Activated naive CD8-positive, alpha-beta T cell (primary cell): Measurements from ENCODE around the gene MXD4.

Source experiments
- H3K27ac Mint-ChIP-seq: one replicate; pipeline ENCODE4 v1.8.0; 2021; ENCODE audit warnings: mixed read lengths
- H3K27me3 Mint-ChIP-seq: one replicate; pipeline ENCODE4 v1.8.0; 2021; ENCODE audit warnings: mixed read lengths
- H3K36me3 Mint-ChIP-seq: one replicate; pipeline ENCODE4 v1.8.0; 2021; ENCODE audit warnings: mixed read lengths
- H3K4me1 Mint-ChIP-seq: one replicate; pipeline ENCODE4 v1.8.0; 2021; ENCODE audit warnings: low read depth, mixed read lengths
- H3K4me3 Mint-ChIP-seq: one replicate; pipeline ENCODE4 v1.8.0; 2021; ENCODE audit warnings: mild to moderate bottlenecking, mixed read lengths
- H3K9me3 Mint-ChIP-seq: one replicate; pipeline ENCODE4 v1.8.0; 2021; ENCODE audit warnings: low read depth, mixed read lengths

MXD4 gene

DNA sequence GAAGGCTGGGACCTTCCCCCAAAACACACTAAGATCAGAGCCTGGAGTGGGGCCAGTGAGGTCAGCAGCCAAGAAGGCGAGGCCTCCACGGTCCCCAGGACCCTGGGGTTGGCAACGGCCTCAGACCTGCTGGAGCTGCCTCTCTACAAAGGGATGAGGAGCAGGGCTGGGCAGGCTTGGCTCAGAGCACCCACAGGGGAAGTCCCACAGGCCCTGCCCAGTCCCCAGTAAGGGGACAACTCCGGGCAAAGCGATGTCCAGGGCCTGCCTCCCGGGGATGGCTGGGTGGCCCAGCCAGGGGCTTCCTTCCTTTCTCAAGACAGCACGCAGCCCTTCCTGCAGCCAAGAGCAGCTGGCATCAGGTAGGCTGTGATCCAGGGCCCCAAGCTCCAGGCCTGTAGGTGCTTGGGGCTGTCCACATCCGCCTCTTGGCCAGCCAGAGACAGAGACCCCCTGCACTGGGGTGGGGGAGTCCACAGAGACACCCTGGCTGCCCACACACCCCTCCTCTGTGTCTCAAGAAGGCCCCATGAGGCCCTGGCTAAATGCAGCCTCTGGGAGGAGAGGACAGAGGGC, 5.7 kb downstream of the MXD4 start:
- Mint-ChIP-seq H3K4me1 (no peaks in the 10 kb centered on the region), H3K4me3 (no peak overlapping the region), H3K9me3 (no peaks in the 10 kb centered on the region), H3K36me3 (no peaks in the 10 kb centered on the region), H3K27ac (no peak overlapping the region), H3K27me3 (no peaks in the 10 kb centered on the region)

DNA sequence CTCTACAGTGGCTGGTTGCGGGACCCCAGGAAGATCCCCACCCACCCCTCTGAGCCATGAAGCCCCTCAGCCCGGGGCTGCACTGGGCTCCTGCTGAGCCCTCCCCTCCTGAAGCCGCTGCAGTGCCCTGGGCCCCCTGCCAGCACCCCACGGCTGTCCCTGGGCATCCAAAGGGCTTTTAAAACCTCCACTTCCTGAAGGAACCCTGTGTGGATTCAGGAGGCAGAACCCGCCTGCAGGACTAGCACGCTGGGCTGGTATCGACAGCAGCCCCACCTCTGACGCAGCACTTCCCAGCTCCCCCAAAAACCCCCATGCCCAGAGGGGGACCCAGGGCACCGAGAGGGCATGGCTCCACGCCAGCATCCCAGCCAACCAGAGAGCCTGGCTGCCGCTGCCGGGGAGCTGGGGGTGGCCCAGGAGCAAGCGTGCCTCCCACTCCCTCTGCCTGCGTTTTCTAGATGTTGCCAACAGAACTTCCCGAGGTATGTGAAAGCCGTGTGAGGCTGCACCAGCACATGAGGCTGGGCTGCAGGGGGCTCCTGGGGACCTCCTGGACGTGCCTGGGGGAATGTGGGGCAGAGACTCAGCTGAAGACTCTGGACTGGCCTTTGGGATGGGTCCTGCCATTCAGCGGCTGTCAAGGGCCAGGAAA, 6.3 kb downstream of the MXD4 start:
- H3K27me3 Mint-ChIP-seq: no peaks in the 10 kb centered on the region
- H3K4me1 Mint-ChIP-seq: no peaks in the 10 kb centered on the region
- no peak overlapping the region for H3K4me3 Mint-ChIP-seq
- no peaks in the 10 kb centered on the region for H3K9me3 Mint-ChIP-seq
- no peak overlapping the region for H3K27ac Mint-ChIP-seq
- no peaks in the 10 kb centered on the region for H3K36me3 Mint-ChIP-seq

DNA sequence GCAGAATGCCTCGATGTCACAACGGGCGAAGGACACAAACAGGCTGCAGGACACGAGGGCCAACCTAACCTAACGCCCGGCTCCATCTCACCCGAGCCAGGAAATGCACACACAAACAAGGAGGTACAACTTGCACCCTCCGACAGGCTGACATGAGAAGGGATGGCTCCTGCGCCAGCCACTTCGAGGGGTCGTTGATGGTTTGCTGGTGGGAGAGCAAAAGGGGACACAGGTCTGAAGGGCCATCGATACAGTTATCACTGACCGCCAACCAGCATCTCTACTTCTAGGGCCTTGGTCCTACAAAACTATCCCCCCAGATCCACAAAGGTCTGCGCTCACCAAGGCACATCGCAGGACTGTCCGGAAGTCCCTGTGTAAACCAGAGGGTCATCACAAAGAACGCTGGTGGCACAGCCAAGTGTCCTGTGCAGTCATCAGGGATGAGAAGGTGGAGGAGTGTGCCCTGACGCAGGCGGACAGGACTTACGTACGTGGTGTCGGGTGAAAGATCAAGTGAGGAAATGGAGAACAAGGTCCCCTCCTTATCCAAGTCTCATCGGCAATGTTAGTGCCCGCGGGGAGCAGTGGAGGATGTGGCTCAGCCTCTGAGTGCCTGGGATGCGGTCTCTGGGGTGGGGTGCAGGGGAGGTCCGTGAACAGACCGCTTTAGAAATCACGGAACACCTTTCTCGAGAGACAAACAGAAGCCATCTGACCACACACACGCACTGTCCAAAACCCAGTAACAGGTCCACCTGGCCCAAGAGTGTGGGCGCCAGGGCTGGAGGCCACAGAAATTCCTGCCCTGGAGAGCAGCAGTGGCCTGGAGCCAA, 7.0 kb downstream of the MXD4 start:
- Mint-ChIP-seq H3K27me3 (no peaks in the 10 kb centered on the region), H3K4me3 (no peak overlapping the region), H3K36me3 (no peaks in the 10 kb centered on the region), H3K9me3 (no peaks in the 10 kb centered on the region), H3K27ac (no peak overlapping the region), H3K4me1 (no peaks in the 10 kb centered on the region)

DNA sequence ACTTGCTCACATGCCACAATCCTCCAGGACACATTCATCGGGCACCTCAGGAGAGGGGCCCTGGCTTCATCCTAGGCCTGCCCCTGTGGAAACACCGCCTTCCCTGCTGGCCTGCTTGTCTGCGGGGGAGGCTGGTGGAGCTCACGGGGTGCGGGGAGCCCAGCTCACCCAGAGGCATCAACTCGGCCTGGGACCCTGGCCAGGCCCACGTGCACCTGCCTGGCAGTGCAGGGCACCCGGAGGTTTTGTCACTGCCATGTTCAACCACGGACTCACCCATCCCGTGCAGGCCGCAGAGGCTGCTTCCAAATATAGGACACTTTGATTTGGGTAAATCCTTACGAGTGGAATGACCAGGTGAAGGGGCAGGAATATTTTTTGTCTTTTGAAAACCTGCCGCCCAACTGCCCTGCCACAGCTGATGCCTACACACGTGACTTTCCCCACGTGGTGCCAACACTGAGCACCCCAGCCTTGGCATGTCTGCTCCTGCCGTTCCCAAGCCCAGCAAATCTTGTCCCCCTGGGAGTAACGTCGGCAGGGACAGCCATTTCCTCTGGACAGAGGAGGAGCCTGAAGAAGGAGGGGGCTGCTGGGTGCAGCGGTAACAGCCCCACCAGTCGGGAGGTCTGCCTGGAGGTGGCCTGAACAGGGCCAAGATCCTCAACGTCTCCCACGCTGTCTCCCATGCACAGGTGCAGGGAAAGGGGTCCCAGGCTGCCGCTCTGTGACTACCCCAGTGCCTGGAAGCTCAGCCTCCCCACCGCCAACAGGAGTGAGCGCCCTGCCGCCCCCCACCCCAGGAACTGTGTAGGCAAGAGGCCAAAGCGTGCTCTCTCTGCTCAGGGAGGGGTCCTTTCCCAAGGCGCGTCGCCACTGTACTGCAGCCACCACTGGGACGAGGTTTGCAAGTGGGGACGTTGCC, 8.5 kb downstream of the MXD4 start:
- no peaks in the 10 kb centered on the region for H3K36me3 Mint-ChIP-seq
- H3K4me1 Mint-ChIP-seq: no peaks in the 10 kb centered on the region
- no peaks in the 10 kb centered on the region for H3K9me3 Mint-ChIP-seq
- H3K27me3 Mint-ChIP-seq: no peaks in the 10 kb centered on the region
- H3K27ac Mint-ChIP-seq: no peak overlapping the region
- no peak overlapping the region for H3K4me3 Mint-ChIP-seq

DNA sequence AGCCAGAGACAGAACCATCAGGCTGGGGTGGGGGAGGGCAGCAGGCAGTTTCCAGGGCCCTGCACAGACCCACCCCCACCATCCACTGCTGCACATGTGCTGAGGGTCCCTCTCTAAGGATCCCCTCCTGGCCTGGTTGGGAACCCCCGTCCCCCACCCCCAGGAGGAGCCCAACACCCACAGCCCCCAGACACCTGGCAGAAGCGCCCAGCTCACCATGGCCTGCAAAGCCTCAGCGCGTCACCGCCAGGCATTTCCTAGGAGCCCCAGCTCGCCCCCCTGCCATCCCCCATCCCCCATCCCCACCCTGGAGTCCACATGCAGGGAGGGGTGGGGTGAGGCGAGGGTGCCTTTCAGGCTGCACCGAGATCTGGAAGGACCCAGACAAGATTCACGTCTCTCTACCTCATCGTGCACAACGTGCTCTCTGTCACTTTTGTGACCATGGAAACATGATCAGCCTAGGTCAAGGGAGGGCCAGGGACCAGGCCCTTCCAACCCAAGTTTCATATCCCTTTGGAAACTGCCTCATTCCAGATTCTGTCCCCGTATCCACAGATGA, 9.3 kb downstream of the MXD4 start:
- H3K36me3 Mint-ChIP-seq: no peaks in the 10 kb centered on the region
- no peak overlapping the region for H3K27ac Mint-ChIP-seq
- no peak overlapping the region for H3K4me3 Mint-ChIP-seq
- no peaks in the 10 kb centered on the region for H3K9me3 Mint-ChIP-seq
- no peaks in the 10 kb centered on the region for H3K27me3 Mint-ChIP-seq
- no peaks in the 10 kb centered on the region for H3K4me1 Mint-ChIP-seq

DNA sequence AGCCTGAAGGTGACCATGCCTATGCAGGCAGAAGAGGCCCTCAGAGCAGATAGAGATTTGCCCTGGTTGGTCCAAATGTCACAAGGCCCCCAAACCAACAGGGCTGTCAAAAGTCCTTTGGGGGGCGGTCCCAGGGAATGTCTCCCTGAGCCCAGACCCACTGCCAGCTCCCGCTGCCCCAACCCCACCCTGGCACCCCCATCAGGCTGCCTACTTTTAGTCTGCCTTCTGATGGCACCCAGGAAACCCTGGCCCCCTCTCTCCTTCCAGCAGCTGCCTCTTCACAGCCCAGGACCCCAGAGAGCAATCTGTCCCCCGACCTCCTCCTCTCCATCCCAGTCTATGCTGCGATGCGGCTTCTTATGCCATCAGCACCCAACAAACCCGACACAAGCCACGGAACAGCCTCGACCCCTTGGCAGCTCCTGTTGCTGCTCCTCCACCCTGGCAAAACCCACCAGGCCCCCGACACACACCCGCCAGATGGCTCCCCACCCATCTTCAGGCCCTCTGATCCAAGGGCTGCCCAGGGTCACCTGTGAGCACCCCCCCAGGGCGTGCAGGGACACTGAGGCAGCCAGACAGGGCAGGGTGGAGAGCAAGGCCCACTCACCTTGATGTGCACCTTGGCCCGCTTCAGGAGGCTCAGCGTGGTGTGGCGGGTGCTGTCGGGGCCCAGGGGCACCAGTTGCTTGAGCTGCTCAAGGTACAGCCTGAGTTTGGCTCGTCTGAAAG, 9.9 kb downstream of the MXD4 start:
- Mint-ChIP-seq H3K4me1 (no peaks in the 10 kb centered on the region), H3K36me3 (no peaks in the 10 kb centered on the region), H3K27me3 (no peaks in the 10 kb centered on the region), H3K27ac (no peak overlapping the region), H3K9me3 (no peaks in the 10 kb centered on the region), H3K4me3 (no peak overlapping the region)

DNA sequence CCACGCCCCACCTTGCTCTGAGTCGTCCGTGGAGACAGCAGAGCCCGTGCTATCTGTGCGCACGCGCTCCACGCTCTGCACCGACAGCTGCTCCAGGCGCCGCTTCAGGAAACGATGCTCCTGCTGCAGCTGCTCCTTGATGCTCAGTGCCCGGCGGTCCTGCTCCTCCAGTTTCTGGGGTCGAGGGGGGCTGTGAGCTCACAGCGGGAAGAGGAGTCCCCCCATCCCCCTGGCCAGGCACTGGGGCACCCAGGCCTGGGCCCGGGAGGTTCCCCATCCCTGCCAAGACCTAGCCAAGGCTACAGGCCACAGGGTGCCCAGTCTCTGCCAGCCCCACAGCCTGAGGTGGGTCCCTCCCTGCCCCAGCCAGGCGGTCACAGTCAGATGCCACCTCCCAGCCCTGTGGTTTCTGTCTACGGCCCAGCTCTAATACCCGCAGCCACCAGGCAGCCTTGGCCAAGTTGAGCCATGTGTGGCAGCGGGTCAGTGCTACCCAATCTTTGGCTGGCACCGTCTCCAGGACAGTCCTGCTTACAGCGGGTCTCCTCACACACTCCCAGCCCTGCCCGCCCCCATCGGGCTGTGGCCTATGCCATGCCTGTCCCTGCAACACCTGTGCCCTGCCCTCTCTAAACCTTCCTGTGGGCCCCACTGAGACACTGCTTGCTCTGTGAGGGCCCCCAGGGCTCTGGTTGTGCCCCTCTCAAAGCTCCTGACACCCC, 10.7 kb downstream of the MXD4 start:
- Mint-ChIP-seq H3K4me1 (no peaks in the 10 kb centered on the region), H3K36me3 (no peaks in the 10 kb centered on the region), H3K4me3 (no peak overlapping the region)

DNA sequence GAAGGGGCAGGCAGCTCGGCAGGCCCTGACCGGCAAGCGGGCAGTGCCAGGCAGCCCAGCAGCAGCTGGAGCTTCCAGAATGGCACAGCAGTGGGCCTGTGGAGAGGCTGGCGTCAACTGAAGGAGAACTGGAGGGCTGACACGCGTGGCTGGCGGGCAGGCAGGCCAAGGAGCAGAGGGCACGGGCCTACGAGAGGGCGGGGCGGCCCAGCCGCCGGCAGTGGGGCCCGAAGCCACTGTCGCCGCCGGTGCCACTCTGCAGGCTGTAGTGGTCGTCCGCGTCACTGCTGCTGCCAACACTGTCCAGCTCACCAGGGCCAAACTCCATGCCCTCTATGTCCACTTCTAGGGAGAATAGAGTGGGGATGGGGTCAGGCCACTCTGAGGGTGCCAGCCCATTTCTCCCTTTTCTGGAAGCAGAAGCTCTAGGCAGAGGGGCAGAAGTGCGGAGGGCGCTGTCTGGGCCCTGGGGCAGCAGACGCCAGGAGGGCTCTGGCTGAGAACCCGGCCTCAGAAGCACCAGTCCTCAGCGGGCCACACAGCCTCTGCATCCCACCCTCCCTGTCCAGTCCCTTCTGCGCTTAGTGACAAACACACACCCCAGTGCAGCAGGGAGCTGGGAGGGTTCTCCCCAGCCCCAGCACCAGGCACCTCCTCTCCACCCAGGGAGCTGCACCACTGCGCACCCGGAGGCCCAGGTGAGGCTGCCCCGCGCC, 11.4 kb downstream of the MXD4 start:
- H3K4me1 Mint-ChIP-seq: no peaks in the 10 kb centered on the region
- H3K36me3 Mint-ChIP-seq: no peaks in the 10 kb centered on the region
- no peak overlapping the region for H3K27ac Mint-ChIP-seq
- no peak overlapping the region for H3K4me3 Mint-ChIP-seq
- H3K27me3 Mint-ChIP-seq: no peaks in the 10 kb centered on the region
- H3K9me3 Mint-ChIP-seq: no peaks in the 10 kb centered on the region

More for the DNA sequence above, 10.7 kb downstream of the MXD4 start:
- H3K27me3 Mint-ChIP-seq: no peaks in the 10 kb centered on the region
- no peaks in the 10 kb centered on the region for H3K9me3 Mint-ChIP-seq
- H3K27ac Mint-ChIP-seq: no peak overlapping the region

DNA sequence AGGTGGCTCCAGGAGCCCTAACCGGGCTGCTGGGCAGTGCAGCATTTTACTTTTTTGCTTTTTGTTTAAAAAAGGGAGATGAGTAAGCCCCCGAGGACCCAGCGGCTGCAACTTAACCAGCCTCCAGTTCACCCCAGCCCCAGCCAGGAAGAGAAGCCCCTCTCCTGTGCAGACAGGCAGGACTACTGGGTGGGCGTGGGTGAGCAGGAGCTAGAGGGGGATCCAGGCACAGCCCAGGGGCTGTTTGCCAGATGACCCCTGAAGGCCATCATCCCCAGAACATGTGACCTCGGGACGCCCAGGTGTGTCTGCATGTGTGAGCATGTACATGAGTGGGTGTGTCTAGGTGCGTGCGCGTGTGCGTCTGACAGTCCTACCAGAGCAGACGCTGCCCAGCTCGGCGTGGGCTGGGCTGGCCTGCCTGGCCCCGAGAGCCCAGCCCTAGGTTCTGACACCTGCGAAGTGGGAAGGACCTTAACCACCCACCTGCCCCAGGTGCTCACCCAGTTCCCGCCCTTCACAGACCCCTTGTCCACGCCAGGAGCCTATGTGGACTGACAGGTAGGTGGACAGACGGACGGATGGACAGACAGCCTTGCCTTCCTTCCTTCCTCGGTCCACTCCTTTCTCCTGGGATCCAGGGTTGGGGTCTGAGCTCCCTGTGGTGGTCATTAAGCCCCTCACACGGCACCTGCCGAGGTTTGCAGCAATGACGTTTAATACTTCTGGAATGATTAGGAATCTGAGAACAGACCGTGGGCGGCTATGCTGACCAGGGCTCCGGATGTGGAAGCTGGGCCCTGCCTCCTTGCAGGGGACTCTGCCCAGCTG, 12.2 kb downstream of the MXD4 start:
- Mint-ChIP-seq H3K4me1 (peaks cover 7% of the 10 kb centered on the region), H3K9me3 (no peaks in the 10 kb centered on the region), H3K27me3 (no peaks in the 10 kb centered on the region), H3K4me3 (no peak overlapping the region), H3K27ac (no peak overlapping the region), H3K36me3 (no peaks in the 10 kb centered on the region)

DNA sequence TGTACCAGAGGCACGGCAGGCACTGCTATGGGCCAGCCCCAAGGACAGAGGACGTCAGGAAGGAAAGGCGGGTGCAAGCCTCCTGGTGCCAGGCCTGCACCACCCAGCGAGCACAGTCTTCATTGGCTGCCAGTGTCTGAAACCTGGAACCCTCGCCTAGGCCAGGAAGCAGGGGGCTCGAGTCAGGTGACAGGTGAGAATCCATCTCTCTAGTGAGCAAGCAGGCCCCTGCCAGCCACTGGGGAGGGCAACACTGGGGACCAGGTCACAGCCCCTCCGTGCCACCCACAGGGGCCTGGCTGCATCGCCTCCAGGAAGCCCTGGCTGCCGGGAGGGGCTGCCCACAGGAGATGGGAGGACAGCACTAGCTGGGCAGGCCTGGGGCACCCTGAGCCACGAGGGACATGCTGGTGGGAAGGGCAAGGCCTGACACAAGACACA, 13.1 kb downstream of the MXD4 start:
- peaks cover 8% of the 10 kb centered on the region for H3K4me1 Mint-ChIP-seq
- no peak overlapping the region for H3K27ac Mint-ChIP-seq
- no peaks in the 10 kb centered on the region for H3K36me3 Mint-ChIP-seq
- no peak overlapping the region for H3K4me3 Mint-ChIP-seq
- no peaks in the 10 kb centered on the region for H3K27me3 Mint-ChIP-seq
- H3K9me3 Mint-ChIP-seq: no peaks in the 10 kb centered on the region

DNA sequence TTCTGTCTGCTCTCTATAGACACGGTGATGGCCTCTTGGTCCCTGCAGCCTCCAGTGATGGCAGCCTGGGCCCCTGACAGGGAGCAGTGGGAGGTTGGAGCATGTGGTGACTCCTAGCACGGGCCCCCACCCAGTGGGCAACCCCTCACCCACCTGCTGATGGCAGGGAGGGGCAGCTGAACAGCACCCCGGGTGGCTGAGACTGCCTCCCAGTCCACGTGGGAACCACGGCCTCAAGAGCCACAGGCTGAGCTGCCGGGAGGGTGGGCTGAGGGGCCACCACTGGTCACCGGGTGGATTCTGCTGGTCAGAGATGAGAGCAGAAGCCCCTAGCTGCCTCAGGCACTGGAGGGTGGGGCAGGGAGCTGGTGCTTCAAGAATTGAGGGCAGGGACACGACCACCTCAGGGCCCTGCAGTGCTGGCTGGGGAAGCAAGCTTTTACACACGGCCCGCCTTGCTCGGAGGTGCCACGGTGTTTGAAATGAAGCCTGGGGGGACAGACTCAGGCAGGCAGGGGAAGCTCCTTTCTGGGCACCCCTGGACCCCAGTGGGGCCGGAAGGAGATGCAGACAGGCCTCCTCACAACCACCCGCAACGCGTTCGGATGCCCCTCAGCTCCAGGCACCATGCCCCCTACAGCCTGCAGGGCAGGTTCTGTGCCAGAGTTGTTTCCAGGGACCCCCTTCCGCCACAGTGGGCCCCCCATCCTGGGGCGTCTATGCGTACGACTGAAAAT, 13.7 kb downstream of the MXD4 start:
- Mint-ChIP-seq H3K36me3 (no peaks in the 10 kb centered on the region), H3K27me3 (no peaks in the 10 kb centered on the region), H3K4me1 (peaks cover 13% of the 10 kb centered on the region), H3K4me3 (no peak overlapping the region), H3K27ac (no peak overlapping the region), H3K9me3 (no peaks in the 10 kb centered on the region)
